ENCODE results near the gene ANKRD55. TPM values are rescaled to one million over a fixed set of nuclear protein-coding genes. Genes with fewer than 3 reads are reported as not detected.

Gene ANKRD55
- total and polyA plus RNA-seq, 2 of the 8 experiments (the other 6 are each of a cell fraction or from before 2014, with no cell fraction given), result not detected

GRCh38 chr5:56267856-56268255, 34.7 kb upstream of the ANKRD55 start (continued):
- no peak for TF ChIP-seq CTBP2 (IDR thresholded peaks at IDR 0.05; ENCODE audit: borderline replicate concordance, insufficient read depth, insufficient read length, low read length)
- TF ChIP-seq GTF2F1 (IDR thresholded peaks at IDR 0.05; ENCODE audit: borderline replicate concordance, low read depth, low read length), result no peak
- no peak for TF ChIP-seq RFX5 (IDR thresholded peaks at IDR 0.05; ENCODE audit: borderline replicate concordance, low read depth, low read length)
